ENCODE results near the gene ZNF200.
"Not testable (repeated sequence)": the region's sequence is repeated elsewhere in the genome, so short reads cannot be mapped to it uniquely, and the experiment has no call there.

Gene ZNF200

GRCh38 chr16:3198334-3199072, 36.5 kb downstream of the ZNF200 start (continued):
- TF ChIP-seq POU6F1 (CRISPR knock-in tag; IDR thresholded peaks at IDR 0.05; ENCODE audit: borderline replicate concordance, low read depth) (no peak), TCF4 (CRISPR knock-in tag; IDR thresholded peaks at IDR 0.05; ENCODE audit: borderline replicate concordance) (no peak), CSRNP3 (CRISPR knock-in tag; IDR thresholded peaks at IDR 0.05) (no peak), ISL1 (CRISPR knock-in tag; IDR thresholded peaks at IDR 0.05) (no peak), ZNF70 (CRISPR knock-in tag; IDR thresholded peaks at IDR 0.05) (no peak), ZNF8 (CRISPR knock-in tag; IDR thresholded peaks at IDR 0.05) (no peak)

- ATAC-seq = not testable (repeated sequence)
These were observed 37.1 kb downstream of the ZNF200 start for GRCh38 chr16:3197694-3198333.

GRCh38 chr16:3195975-3196374, 39.0 kb downstream of the ZNF200 start:
- no peak for ATAC-seq
- TF ChIP-seq SNAI2 (CRISPR knock-in tag; IDR thresholded peaks at IDR 0.05) (no peak), PATZ1 (CRISPR knock-in tag; IDR thresholded peaks at IDR 0.05; ENCODE audit: borderline replicate concordance) (no peak), TSHZ2 (CRISPR knock-in tag; IDR thresholded peaks at IDR 0.05) (no peak), ZFP30 (CRISPR knock-in tag; IDR thresholded peaks at IDR 0.05) (no peak), ESRRG (CRISPR knock-in tag; IDR thresholded peaks at IDR 0.05) (no peak), CSDC2 (CRISPR knock-in tag; IDR thresholded peaks at IDR 0.05) (no peak), ISL1 (CRISPR knock-in tag; IDR thresholded peaks at IDR 0.05) (no peak), ZNF8 (CRISPR knock-in tag; IDR thresholded peaks at IDR 0.05) (no peak), CSRNP3 (CRISPR knock-in tag; IDR thresholded peaks at IDR 0.05) (no peak), ZNF565 (CRISPR knock-in tag; conservative IDR thresholded peaks at IDR 0.05; ENCODE audit: low read depth) (no peak), ZC3H10 (CRISPR knock-in tag; IDR thresholded peaks at IDR 0.05) (no peak), ZFP3 (CRISPR knock-in tag; IDR thresholded peaks at IDR 0.05) (no peak), TOX (CRISPR knock-in tag; IDR thresholded peaks at IDR 0.05; ENCODE audit: borderline replicate concordance) (no peak), ZNF70 (CRISPR knock-in tag; IDR thresholded peaks at IDR 0.05) (no peak), ARNTL (CRISPR knock-in tag; IDR thresholded peaks at IDR 0.05; ENCODE audit: borderline replicate concordance, low read depth) (no peak), RARB (CRISPR knock-in tag; IDR thresholded peaks at IDR 0.05) (no peak), GLIS3 (CRISPR knock-in tag; IDR thresholded peaks at IDR 0.05) (no peak), TCF4 (CRISPR knock-in tag; IDR thresholded peaks at IDR 0.05; ENCODE audit: borderline replicate concordance) (no peak)

Measured in SK-N-SH treated with all-trans-retinoic acid at 6 μM for 48 hours (cell line).